Neural crest cell (in vitro differentiated cells): ENCODE measurements around the gene MON1B. TPM values are rescaled to one million over a fixed set of nuclear protein-coding genes. Genes with fewer than 3 reads are reported as not detected.

Source experiments
- DNase-seq: peaks from one replicate; pipeline ENCODE4 v3.0.0; 2021; ENCODE audit warnings: low read depth, mixed read lengths, low spot score
- H3K27ac Mint-ChIP-seq: one replicate; pipeline ENCODE4 v1.8.0; 2021; ENCODE audit warnings: mild to moderate bottlenecking, mixed read lengths; ENCODE audit not compliant: unreplicated experiment
- H3K27me3 Mint-ChIP-seq: 2 replicates; pipeline ENCODE4 v1.8.0; 2021; ENCODE audit warnings: low read depth, mild to moderate bottlenecking, mixed read lengths
- H3K36me3 Mint-ChIP-seq: 2 replicates; pipeline ENCODE4 v1.8.0; 2021; ENCODE audit warnings: low read depth, mild to moderate bottlenecking, mixed read lengths
- H3K4me1 Mint-ChIP-seq: 2 replicates; pipeline ENCODE4 v1.8.0; 2021; ENCODE audit warnings: mixed read lengths
- H3K4me3 Mint-ChIP-seq: one replicate; pipeline ENCODE4 v1.8.0; 2021; ENCODE audit warnings: mild to moderate bottlenecking, mixed read lengths
- H3K9me3 Mint-ChIP-seq: 2 replicates; pipeline ENCODE4 v1.8.0; 2021; ENCODE audit warnings: mixed read lengths
- total RNA-seq: library from RNA; stranded (reverse); gene quantifications from 2 replicates; pipeline ENCODE4 v1.2.1, GENCODE V29; 2021
- TF ChIP-seq, protein P1 (sequence below): fragments of 200-600 bp; sonication (generic); conservative IDR thresholded peaks from 2 replicates; pipeline ENCODE4 v1.5.0; 2021; ENCODE audit warnings: antibody characterized with exemption, mild to moderate bottlenecking

The MON1B gene
- total RNA-seq, 1 donor from 2014 or later: 46.3 TPM

DNA sequence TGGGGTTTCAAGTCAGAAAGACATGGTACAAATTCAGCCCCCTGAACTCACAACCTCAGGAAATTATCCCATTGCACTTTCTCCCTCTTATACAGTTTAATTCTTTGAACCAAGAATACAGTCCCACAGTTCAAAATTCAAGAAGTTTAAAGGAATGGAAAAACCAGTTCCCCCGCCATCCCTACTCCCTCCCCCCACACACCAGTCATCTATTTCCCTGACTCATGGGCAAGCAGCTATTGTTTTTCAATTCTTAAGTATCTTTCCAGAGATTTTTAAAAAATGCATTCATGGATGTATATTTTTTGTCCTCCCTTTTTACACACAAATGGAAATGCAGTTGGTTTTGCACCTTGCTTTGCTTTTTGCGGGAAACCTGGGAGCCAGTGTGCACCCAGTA lies 15.5 kb downstream of the MON1B start:
- H3K4me3 Mint-ChIP-seq: peak overlapping the region; percentile 4
- H3K27me3 Mint-ChIP-seq: peaks cover 3% of the 10 kb centered on the region
- no peak overlapping the region for H3K27ac Mint-ChIP-seq
- TF ChIP-seq, protein P1, sequence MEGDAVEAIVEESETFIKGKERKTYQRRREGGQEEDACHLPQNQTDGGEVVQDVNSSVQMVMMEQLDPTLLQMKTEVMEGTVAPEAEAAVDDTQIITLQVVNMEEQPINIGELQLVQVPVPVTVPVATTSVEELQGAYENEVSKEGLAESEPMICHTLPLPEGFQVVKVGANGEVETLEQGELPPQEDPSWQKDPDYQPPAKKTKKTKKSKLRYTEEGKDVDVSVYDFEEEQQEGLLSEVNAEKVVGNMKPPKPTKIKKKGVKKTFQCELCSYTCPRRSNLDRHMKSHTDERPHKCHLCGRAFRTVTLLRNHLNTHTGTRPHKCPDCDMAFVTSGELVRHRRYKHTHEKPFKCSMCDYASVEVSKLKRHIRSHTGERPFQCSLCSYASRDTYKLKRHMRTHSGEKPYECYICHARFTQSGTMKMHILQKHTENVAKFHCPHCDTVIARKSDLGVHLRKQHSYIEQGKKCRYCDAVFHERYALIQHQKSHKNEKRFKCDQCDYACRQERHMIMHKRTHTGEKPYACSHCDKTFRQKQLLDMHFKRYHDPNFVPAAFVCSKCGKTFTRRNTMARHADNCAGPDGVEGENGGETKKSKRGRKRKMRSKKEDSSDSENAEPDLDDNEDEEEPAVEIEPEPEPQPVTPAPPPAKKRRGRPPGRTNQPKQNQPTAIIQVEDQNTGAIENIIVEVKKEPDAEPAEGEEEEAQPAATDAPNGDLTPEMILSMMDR: no peak
- H3K4me1 Mint-ChIP-seq: peaks cover 17% of the 10 kb centered on the region
- H3K36me3 Mint-ChIP-seq: no peaks in the 10 kb centered on the region
- peaks cover 3% of the 10 kb centered on the region for H3K9me3 Mint-ChIP-seq
- no peak for DNase-seq

DNA sequence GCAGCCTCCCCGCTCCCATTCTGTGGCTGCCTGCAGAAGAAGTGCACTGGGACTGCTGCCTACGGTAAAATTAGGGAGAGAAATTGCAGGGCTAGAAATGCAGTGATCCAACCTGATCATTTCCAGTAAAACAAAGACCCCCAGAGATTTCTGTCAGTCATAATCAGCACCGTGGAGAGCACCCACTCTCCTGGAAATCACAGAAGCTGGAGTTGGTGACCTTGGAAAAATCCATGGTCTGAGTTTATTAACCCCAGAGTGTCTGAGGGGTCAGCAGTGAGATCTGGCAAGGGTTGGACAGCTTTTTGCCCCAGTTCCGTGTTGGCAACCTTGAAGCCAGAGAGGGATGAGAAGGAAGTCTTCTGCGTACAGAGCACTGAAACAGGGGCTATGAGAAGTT lies 16.0 kb downstream of the MON1B start:
- H3K27ac Mint-ChIP-seq: no peak overlapping the region
- H3K9me3 Mint-ChIP-seq: peaks cover 3% of the 10 kb centered on the region

DNA sequence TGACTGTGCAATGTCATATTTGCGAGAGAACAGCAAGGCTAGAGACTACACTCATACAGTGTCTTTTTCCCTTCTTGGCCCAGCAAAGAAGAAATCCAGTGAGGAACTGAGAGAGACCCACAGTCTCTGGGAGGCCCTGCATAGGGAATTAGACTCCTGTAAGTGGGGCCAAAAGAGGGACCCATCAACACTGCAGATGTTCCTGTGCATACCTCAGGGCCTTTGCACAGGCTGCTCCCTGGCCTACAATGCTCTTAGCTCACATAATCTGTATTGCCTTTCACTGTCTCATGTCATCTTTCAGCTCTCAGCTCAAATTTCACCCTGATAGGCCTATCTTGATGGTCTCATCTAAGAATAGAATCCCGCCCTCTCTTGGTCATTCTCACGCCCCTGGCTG lies 17.4 kb downstream of the MON1B start:
- H3K36me3 Mint-ChIP-seq: no peaks in the 10 kb centered on the region
- H3K27ac Mint-ChIP-seq: no peak overlapping the region
- no peak overlapping the region for H3K4me3 Mint-ChIP-seq
- H3K4me1 Mint-ChIP-seq: peaks cover 24% of the 10 kb centered on the region
- DNase-seq: no peak
- TF ChIP-seq, protein P1: no peak
- peaks cover 5% of the 10 kb centered on the region for H3K27me3 Mint-ChIP-seq
- H3K9me3 Mint-ChIP-seq: peaks cover 3% of the 10 kb centered on the region

More for the DNA sequence above, 16.0 kb downstream of the MON1B start:
- no peak for DNase-seq
- H3K36me3 Mint-ChIP-seq: no peaks in the 10 kb centered on the region
- H3K4me3 Mint-ChIP-seq: peak overlapping the region; percentile 4
- peaks cover 5% of the 10 kb centered on the region for H3K27me3 Mint-ChIP-seq
- peaks cover 21% of the 10 kb centered on the region for H3K4me1 Mint-ChIP-seq
- TF ChIP-seq, protein P1: no peak

DNA sequence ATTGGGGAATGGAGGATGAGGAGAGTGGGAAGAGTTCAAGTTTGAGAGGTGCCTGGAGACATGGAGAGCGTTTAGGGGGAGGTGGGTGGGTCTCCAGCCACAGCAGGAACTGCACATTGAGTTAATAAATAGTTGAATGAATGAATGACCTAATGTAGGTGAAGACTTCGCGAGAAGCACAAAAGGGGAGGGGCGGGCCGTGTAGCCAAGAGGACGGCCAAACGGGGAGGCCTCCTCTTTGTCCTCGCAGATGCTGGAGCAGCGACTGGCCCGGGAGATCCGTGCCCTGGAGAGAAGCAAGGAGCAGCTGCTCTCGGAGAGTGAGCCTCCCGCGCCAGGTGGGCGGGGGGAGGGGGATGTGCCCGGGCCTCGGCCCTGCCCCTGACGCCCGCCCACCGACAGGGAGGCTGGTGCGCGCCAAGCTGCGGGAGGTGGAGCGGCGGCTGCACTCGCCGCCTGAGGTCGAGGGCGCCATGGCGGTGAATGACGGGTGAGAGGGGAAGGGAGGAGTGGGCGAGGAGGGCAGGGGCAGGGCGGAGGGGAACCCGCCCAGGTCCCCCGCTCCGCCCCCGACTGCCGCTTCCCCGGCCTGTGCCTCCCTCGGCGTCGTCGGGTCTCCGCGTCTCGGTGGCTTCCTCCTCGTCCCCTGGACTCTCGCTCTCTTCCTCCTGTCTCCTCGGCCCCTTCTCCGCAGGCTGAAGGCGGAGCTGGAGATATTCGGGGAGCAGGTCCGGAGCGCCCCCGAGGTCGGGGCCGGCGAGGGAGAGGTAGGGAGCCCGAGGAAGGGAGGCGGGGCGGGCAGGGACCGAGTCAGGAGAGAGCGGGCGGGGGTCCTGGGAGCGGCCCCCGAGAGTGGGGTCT lies 21.1 kb downstream of the MON1B start:
- DNase-seq: peak; percentile 53
- peak overlapping the region; percentile 88 for H3K4me3 Mint-ChIP-seq
- H3K4me1 Mint-ChIP-seq: peaks cover 16% of the 10 kb centered on the region
- peaks cover 3% of the 10 kb centered on the region for H3K36me3 Mint-ChIP-seq
- peak overlapping the region; percentile 83 for H3K27ac Mint-ChIP-seq
- TF ChIP-seq, protein P1: no peak
- H3K27me3 Mint-ChIP-seq: peaks cover 5% of the 10 kb centered on the region
- H3K9me3 Mint-ChIP-seq: peaks cover 3% of the 10 kb centered on the region

DNA sequence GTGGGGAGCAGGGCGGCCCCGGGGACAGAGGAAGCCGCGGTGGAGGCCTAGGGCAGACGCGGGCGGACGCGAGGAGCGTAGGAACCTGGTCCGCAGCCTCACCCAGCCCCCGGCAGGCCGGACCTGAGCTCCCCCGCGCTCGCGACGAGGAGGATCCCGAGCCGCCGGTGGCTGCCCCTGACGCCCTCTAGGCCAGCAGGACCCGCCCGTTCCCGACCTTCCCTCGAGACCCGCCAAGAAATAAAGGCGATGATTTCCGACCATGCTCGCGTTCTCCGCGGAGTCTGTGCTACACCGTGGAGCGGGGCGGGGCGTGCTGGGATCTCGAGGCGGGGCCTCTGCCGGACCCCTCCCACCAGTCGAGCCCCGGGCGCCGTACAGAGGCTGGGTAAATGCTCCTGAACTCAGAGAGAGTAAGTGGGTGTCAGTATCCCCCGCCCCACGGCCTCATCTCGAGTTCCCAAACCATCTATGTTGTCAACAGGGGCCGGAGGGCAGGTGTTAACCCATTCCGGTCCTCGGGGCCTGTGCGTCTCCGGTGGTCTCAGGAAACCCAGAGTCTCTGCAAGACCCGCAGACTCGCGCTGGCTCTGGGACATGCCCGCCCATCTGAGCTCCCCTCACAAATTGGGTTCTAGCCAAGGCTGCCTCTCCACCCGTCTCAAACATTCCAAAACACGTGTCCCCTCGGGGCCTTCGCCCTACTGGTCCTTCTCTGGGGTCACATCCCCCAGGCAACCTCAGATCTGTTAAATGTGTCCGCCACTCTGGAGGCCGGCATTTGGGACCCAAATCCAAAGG lies 22.0 kb downstream of the MON1B start:
- Mint-ChIP-seq H3K9me3 (peaks cover 3% of the 10 kb centered on the region), H3K36me3 (peaks cover 3% of the 10 kb centered on the region), H3K27ac (peak overlapping the region; percentile 35), H3K4me1 (peaks cover 15% of the 10 kb centered on the region), H3K27me3 (peaks cover 5% of the 10 kb centered on the region), H3K4me3 (peak overlapping the region; percentile 88)
- TF ChIP-seq, protein P1: no peak
- DNase-seq: peak; percentile 69
